ENCODE measurements around the gene RBM17. TPM values are rescaled to one million over a fixed set of nuclear protein-coding genes. Genes with fewer than 3 reads are reported as not detected.

RBM17 gene
- total and polyA plus RNA-seq, 4 donors: 65.5 to 103 (median 80.6) TPM

DNA sequence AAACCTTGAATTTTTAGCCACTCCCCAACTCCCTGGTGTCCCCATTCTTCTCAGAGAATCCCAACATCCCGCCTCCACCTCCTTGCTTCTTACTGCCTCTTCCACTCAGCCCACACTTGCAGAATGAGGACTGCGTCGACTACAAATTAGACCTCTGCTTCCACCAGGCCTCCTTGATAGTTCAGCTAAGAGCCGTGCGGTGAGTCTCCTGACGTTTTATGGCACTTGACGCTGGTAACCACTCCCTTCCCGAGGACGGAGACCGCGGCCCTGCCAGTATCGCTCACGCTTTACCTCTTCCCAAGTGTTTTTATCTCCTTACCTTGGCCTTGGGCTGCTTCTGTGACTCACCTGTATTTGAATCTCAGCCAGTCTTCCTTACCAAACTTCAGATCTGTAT lies 31.1 kb downstream of the RBM17 start:
- no peaks in the 10 kb centered on the region for H3K9me3 ChIP-seq (ENCODE audit: control insufficient read depth in 4 of 4, insufficient read depth in 3 of 4, low read length in 3 of 4)
- peaks cover 0 to 13% (median 3%) of the 10 kb centered on the region in 5 donors for H3K4me1 ChIP-seq (ENCODE audit: control insufficient read depth in 5 of 5, insufficient read depth in 5 of 5, low read length in 5 of 5)
- ATAC-seq (ENCODE audit: insufficient read depth, low FRiP score) (no peak), DNase-seq (no peak)
- WGBS, 2 donors: 87 to 90% methylated on average over 13 of the region's 13 CpGs
- H3K4me3 ChIP-seq: no peak overlapping the region
- no peak overlapping the region for H3K27ac ChIP-seq (ENCODE audit: low read depth in 1 of 2, low read length in 1 of 2)
- no peaks in the 10 kb centered on the region for H3K27me3 ChIP-seq (ENCODE audit: control insufficient read depth in 3 of 3, insufficient read depth in 3 of 3, low read length in 2 of 3)
- peaks cover 3 to 7% (median 7%) of the 10 kb centered on the region in 4 donors for H3K36me3 ChIP-seq (ENCODE audit: control insufficient read depth in 4 of 4, insufficient read depth in 4 of 4, low read length in 4 of 4)
- TF ChIP-seq, protein P1, sequence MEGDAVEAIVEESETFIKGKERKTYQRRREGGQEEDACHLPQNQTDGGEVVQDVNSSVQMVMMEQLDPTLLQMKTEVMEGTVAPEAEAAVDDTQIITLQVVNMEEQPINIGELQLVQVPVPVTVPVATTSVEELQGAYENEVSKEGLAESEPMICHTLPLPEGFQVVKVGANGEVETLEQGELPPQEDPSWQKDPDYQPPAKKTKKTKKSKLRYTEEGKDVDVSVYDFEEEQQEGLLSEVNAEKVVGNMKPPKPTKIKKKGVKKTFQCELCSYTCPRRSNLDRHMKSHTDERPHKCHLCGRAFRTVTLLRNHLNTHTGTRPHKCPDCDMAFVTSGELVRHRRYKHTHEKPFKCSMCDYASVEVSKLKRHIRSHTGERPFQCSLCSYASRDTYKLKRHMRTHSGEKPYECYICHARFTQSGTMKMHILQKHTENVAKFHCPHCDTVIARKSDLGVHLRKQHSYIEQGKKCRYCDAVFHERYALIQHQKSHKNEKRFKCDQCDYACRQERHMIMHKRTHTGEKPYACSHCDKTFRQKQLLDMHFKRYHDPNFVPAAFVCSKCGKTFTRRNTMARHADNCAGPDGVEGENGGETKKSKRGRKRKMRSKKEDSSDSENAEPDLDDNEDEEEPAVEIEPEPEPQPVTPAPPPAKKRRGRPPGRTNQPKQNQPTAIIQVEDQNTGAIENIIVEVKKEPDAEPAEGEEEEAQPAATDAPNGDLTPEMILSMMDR (IDR thresholded peaks at IDR 0.05; ENCODE audit: control extremely low read depth, extremely low read depth): no peak
- no peak overlapping the region for H3K9ac ChIP-seq (ENCODE audit: insufficient read depth in 1 of 2, low read length in 2 of 2)

GRCh38 chr10:6120691-6121090 lies 31.9 kb downstream of the RBM17 start:
- Histone ChIP-seq H3K9me3 (ENCODE audit: control insufficient read depth in 4 of 4, insufficient read depth in 3 of 4, low read length in 3 of 4) (no peaks in the 10 kb centered on the region), H3K27me3 (ENCODE audit: control insufficient read depth in 3 of 3, insufficient read depth in 3 of 3, low read length in 2 of 3) (no peaks in the 10 kb centered on the region), H3K4me3 (no peak overlapping the region), H3K27ac (ENCODE audit: low read depth in 1 of 2, low read length in 1 of 2) (no peak overlapping the region), H3K4me1 (ENCODE audit: control insufficient read depth in 5 of 5, insufficient read depth in 5 of 5, low read length in 5 of 5) (peaks cover 0 to 13% (median 0%) of the 10 kb centered on the region in 5 donors), H3K9ac (ENCODE audit: insufficient read depth in 1 of 2, low read length in 2 of 2) (no peak overlapping the region), H3K36me3 (ENCODE audit: control insufficient read depth in 4 of 4, insufficient read depth in 4 of 4, low read length in 4 of 4) (peaks cover 0 to 6% (median 3%) of the 10 kb centered on the region in 4 donors)
- 73 to 74% methylated on average over 15 of the region's 15 CpGs for WGBS, 2 donors
- ATAC-seq (ENCODE audit: insufficient read depth, low FRiP score): no peak
- TF ChIP-seq, protein P1 (IDR thresholded peaks at IDR 0.05; ENCODE audit: control extremely low read depth, extremely low read depth): no peak
- DNase-seq: peak in 1 of 3 donors; percentile 46

GRCh38 chr10:6121146-6121545 lies 32.3 kb downstream of the RBM17 start:
- DNase-seq (no peak), ATAC-seq (ENCODE audit: insufficient read depth, low FRiP score) (no peak)
- Histone ChIP-seq H3K27me3 (ENCODE audit: control insufficient read depth in 3 of 3, insufficient read depth in 3 of 3, low read length in 2 of 3) (no peaks in the 10 kb centered on the region), H3K9me3 (ENCODE audit: control insufficient read depth in 4 of 4, insufficient read depth in 3 of 4, low read length in 3 of 4) (no peaks in the 10 kb centered on the region), H3K4me3 (no peak overlapping the region), H3K27ac (ENCODE audit: low read depth in 1 of 2, low read length in 1 of 2) (no peak overlapping the region), H3K9ac (ENCODE audit: insufficient read depth in 1 of 2, low read length in 2 of 2) (no peak overlapping the region), H3K4me1 (ENCODE audit: control insufficient read depth in 5 of 5, insufficient read depth in 5 of 5, low read length in 5 of 5) (peaks cover 0 to 13% (median 0%) of the 10 kb centered on the region in 5 donors), H3K36me3 (ENCODE audit: control insufficient read depth in 4 of 4, insufficient read depth in 4 of 4, low read length in 4 of 4) (peaks cover 0 to 4% (median 1%) of the 10 kb centered on the region in 4 donors)
- 85 to 90% methylated on average over 11 of the region's 11 CpGs for WGBS, 2 donors
- TF ChIP-seq, protein P1 (IDR thresholded peaks at IDR 0.05; ENCODE audit: control extremely low read depth, extremely low read depth): no peak

DNA sequence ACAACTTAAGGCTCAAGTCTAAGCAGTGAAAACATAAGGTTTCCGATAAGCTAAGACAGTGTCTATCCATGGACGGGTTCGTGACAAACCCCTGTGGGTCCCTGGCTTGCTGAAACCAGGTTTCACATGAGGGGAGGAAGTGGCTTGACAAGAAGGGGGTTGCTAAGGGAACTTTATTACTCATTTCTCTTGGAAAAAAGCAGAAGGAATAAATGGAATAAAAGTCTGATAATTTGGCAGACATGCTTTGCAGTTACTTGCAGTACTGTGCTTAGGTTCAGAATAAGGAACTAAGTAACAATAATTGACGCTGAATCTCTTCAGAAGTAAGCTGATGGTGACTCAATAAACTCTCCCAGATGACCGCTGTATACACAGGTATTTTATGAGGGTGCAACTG lies 34.7 kb downstream of the RBM17 start:
- Histone ChIP-seq H3K4me3 (no peak overlapping the region), H3K9ac (ENCODE audit: insufficient read depth in 1 of 2, low read length in 2 of 2) (no peak overlapping the region), H3K36me3 (ENCODE audit: control insufficient read depth in 4 of 4, insufficient read depth in 4 of 4, low read length in 4 of 4) (no peaks in the 10 kb centered on the region), H3K9me3 (ENCODE audit: control insufficient read depth in 4 of 4, insufficient read depth in 3 of 4, low read length in 3 of 4) (no peaks in the 10 kb centered on the region), H3K4me1 (ENCODE audit: control insufficient read depth in 5 of 5, insufficient read depth in 5 of 5, low read length in 5 of 5) (peaks cover 0 to 22% (median 7%) of the 10 kb centered on the region in 5 donors), H3K27me3 (ENCODE audit: control insufficient read depth in 3 of 3, insufficient read depth in 3 of 3, low read length in 2 of 3) (no peaks in the 10 kb centered on the region), H3K27ac (ENCODE audit: low read depth in 1 of 2, low read length in 1 of 2) (no peak overlapping the region)
- WGBS, 2 donors: 42 to 63% methylated on average over 5 of the region's 5 CpGs
- DNase-seq (peak in 2 of 3 donors; percentile 17 to 27), ATAC-seq (ENCODE audit: insufficient read depth, low FRiP score) (no peak)
- TF ChIP-seq, protein P1 (IDR thresholded peaks at IDR 0.05; ENCODE audit: control extremely low read depth, extremely low read depth): no peak
